Vagina (tissue), 2 donors: ENCODE results near the gene PSMA7.

Source experiments
- CTCF ChIP-seq, 3 experiments: fragments of 450-650 bp in 2 of 3; fragments of 200-600 bp in 1 of 3; sonication (generic) in 1 of 3; IDR thresholded peaks; one replicate each; pipeline ENCODE4 v1.5.1; 2017 to 2019; ENCODE audit warnings: antibody characterized with exemption in 3 of 3, mild to moderate bottlenecking in 2 of 3, moderate library complexity in 2 of 3
- POLR2AphosphoS5 ChIP-seq, 2 donors: sonication (generic); formaldehyde crosslinking; IDR thresholded peaks; one replicate each; pipeline ENCODE4 v1.9.0; 2017; ENCODE audit warnings: antibody characterized with exemption in 2 of 2, mild to moderate bottlenecking in 2 of 2, low read depth in 1 of 2; ENCODE audit not compliant: insufficient read depth in 1 of 2

GRCh38 chr20:62105592-62105991 is 37.6 kb downstream of the PSMA7 start:
- TF ChIP-seq CTCF (IDR thresholded peaks at IDR 0.05) (no peak), POLR2AphosphoS5 (IDR thresholded peaks at IDR 0.05; ENCODE audit: insufficient read depth in 1 of 2, low read depth in 1 of 2) (no peak)
